K562 (cell line): ENCODE measurements around the gene SPHK1. TPM values are rescaled to one million over a fixed set of nuclear protein-coding genes. Genes with fewer than 3 reads are reported as not detected.

ENCODE experiments used
- CBX1 ChIP-seq: sonication (generic); IDR thresholded peaks from 2 replicates; pipeline ENCODE4 v1.6.1; 2016; ENCODE audit warnings: antibody characterized with exemption, low read depth, mild to moderate bottlenecking
- E2F4 ChIP-seq: sonication (generic); formaldehyde crosslinking; IDR thresholded peaks from 2 replicates; pipeline ENCODE4 v1.8.0; 2022; ENCODE audit warnings: mild to moderate bottlenecking, low read depth, missing genetic modification reagents
- ETV5 ChIP-seq: sonication (generic); formaldehyde crosslinking; IDR thresholded peaks from 2 replicates; pipeline ENCODE4 v1.4.0; 2020; ENCODE audit warnings: low read depth, mild to moderate bottlenecking, missing genetic modification reagents
- GTF2A2 ChIP-seq: IDR thresholded peaks from 2 replicates; pipeline ENCODE4 v1.6.1; 2016; ENCODE audit warnings: mild to moderate bottlenecking, missing genetic modification characterization, missing compliant biosample characterization
- HSF4 ChIP-seq: fragments of 250-450 bp; sonication (Bioruptor Pico); IDR thresholded peaks from 2 replicates; pipeline ENCODE4 v2.1.2; 2022; ENCODE audit warnings: mild to moderate bottlenecking, moderate library complexity, borderline replicate concordance
- MCM3 ChIP-seq: fragments of 450-650 bp; IDR thresholded peaks from 2 replicates; pipeline ENCODE4 v1.6.1; 2016
- NCOA2 ChIP-seq, 2 experiments: fragments of 450-650 bp; IDR thresholded peaks; 2 replicates each; pipeline ENCODE4 v1.6.1; 2018; ENCODE audit warnings: mild to moderate bottlenecking in 2 of 2, moderate library complexity in 1 of 2; ENCODE audit not compliant: partially characterized antibody in 2 of 2
- PKNOX1 ChIP-seq: fragments of 450-650 bp; IDR thresholded peaks from 2 replicates; pipeline ENCODE4 v1.6.1; 2016
- RFX1 ChIP-seq: fragments of 450-650 bp; IDR thresholded peaks from 2 replicates; pipeline ENCODE4 v1.6.1; 2016; ENCODE audit warnings: mild to moderate bottlenecking, moderate library complexity
- THAP12 ChIP-seq: fragments of 250-450 bp; sonication (Bioruptor Pico); IDR thresholded peaks from 2 replicates; pipeline ENCODE4 v1.9.0; 2021; ENCODE audit warnings: mild to moderate bottlenecking, inconsistent platforms
- ZNF830 ChIP-seq: fragments of 250-450 bp; sonication (Bioruptor Pico); IDR thresholded peaks from 2 replicates; pipeline ENCODE4 v1.5.0; 2021; ENCODE audit warnings: mild to moderate bottlenecking
- polyA plus RNA-seq, 8 experiments: library from polyadenylated mRNA; depleted of rRNA in 4 of 8; stranded (reverse) in 5 of 8; unstranded in 3 of 8; fragments of >200 nt; fragmentation: Nextera tagmentation in 2 of 8; fragmentation: Illumina TruSeq in 1 of 8; extraction: Ambion mirVana in 2 of 8; extraction: Trizol in 1 of 8; gene quantifications; 2 replicates each; pipeline versions ENCODE4 v1.2.1 to v1.2.3, GENCODE V29; 2011 to 2014; ENCODE audit warnings: inconsistent platforms in 1 of 8, missing spikeins in 1 of 8
- total RNA-seq, 7 experiments: library from RNA; depleted of rRNA in 6 of 7; stranded (reverse); fragments of >200 nt in 6 of 7; fragmentation: Illumina TruSeq in 2 of 7; extraction: Trizol in 2 of 7; gene quantifications; 2 replicates each; pipeline versions ENCODE4 v1.2.1 to v1.2.3, GENCODE V29; 2011 to 2021; ENCODE audit warnings: low replicate concordance in 1 of 7
- TF ChIP-seq, protein P1 (sequence below): fragments of 450-650 bp; formaldehyde crosslinking; IDR thresholded peaks from 2 replicates; pipeline ENCODE4 v1.4.0; 2022; ENCODE audit warnings: missing genetic modification characterization
- TF ChIP-seq, protein P2 (sequence below): sonication (generic); formaldehyde crosslinking; IDR thresholded peaks from 2 replicates; pipeline ENCODE4 v1.8.0; 2022; ENCODE audit warnings: mild to moderate bottlenecking, missing genetic modification reagents
- TF ChIP-seq, protein P3 (sequence below): fragments of 200-800 bp; sonication (Bioruptor generic); IDR thresholded peaks from 2 replicates; pipeline ENCODE4 v1.6.1; 2016; ENCODE audit warnings: missing genetic modification characterization, missing compliant biosample characterization

The SPHK1 gene
- total and polyA plus RNA-seq, 9 of the 15 experiments (the other 6 are each of a cell fraction or from before 2014, with no cell fraction given), result 0.21 to 60.3 (median 14.5) TPM

GRCh38 chr17:76354747-76355310, 29.6 kb upstream of the SPHK1 start (continued):
- TF ChIP-seq ETV5 (CRISPR knock-in tag) (no peak), GTF2A2 (no peak), RFX1 (no peak), CBX1 (no peak), E2F4 (no peak), NCOA2 (IDR thresholded peaks at IDR 0.05; ENCODE audit: partially characterized antibody in 2 of 2) (no peak), ZNF830 (CRISPR knock-in tag) (no peak), MCM3 (no peak), THAP12 (no peak), HSF4 (no peak), PKNOX1 (peak; percentile 64)
- TF ChIP-seq, protein P1, sequence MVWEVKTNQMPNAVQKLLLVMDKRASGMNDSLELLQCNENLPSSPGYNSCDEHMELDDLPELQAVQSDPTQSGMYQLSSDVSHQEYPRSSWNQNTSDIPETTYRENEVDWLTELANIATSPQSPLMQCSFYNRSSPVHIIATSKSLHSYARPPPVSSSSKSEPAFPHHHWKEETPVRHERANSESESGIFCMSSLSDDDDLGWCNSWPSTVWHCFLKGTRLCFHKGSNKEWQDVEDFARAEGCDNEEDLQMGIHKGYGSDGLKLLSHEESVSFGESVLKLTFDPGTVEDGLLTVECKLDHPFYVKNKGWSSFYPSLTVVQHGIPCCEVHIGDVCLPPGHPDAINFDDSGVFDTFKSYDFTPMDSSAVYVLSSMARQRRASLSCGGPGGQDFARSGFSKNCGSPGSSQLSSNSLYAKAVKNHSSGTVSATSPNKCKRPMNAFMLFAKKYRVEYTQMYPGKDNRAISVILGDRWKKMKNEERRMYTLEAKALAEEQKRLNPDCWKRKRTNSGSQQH (CRISPR knock-in tag), result no peak
- TF ChIP-seq, protein P2, sequence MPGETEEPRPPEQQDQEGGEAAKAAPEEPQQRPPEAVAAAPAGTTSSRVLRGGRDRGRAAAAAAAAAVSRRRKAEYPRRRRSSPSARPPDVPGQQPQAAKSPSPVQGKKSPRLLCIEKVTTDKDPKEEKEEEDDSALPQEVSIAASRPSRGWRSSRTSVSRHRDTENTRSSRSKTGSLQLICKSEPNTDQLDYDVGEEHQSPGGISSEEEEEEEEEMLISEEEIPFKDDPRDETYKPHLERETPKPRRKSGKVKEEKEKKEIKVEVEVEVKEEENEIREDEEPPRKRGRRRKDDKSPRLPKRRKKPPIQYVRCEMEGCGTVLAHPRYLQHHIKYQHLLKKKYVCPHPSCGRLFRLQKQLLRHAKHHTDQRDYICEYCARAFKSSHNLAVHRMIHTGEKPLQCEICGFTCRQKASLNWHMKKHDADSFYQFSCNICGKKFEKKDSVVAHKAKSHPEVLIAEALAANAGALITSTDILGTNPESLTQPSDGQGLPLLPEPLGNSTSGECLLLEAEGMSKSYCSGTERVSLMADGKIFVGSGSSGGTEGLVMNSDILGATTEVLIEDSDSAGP (CRISPR knock-in tag), result no peak
- TF ChIP-seq, protein P3, sequence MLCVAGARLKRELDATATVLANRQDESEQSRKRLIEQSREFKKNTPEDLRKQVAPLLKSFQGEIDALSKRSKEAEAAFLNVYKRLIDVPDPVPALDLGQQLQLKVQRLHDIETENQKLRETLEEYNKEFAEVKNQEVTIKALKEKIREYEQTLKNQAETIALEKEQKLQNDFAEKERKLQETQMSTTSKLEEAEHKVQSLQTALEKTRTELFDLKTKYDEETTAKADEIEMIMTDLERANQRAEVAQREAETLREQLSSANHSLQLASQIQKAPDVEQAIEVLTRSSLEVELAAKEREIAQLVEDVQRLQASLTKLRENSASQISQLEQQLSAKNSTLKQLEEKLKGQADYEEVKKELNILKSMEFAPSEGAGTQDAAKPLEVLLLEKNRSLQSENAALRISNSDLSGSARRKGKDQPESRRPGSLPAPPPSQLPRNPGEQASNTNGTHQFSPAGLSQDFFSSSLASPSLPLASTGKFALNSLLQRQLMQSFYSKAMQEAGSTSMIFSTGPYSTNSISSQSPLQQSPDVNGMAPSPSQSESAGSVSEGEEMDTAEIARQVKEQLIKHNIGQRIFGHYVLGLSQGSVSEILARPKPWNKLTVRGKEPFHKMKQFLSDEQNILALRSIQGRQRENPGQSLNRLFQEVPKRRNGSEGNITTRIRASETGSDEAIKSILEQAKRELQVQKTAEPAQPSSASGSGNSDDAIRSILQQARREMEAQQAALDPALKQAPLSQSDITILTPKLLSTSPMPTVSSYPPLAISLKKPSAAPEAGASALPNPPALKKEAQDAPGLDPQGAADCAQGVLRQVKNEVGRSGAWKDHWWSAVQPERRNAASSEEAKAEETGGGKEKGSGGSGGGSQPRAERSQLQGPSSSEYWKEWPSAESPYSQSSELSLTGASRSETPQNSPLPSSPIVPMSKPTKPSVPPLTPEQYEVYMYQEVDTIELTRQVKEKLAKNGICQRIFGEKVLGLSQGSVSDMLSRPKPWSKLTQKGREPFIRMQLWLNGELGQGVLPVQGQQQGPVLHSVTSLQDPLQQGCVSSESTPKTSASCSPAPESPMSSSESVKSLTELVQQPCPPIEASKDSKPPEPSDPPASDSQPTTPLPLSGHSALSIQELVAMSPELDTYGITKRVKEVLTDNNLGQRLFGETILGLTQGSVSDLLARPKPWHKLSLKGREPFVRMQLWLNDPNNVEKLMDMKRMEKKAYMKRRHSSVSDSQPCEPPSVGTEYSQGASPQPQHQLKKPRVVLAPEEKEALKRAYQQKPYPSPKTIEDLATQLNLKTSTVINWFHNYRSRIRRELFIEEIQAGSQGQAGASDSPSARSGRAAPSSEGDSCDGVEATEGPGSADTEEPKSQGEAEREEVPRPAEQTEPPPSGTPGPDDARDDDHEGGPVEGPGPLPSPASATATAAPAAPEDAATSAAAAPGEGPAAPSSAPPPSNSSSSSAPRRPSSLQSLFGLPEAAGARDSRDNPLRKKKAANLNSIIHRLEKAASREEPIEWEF, result no peak
